Upper lobe of left lung (tissue), 6 donors: ENCODE measurements around the gene ANKRD65. TPM values are rescaled to one million over a fixed set of nuclear protein-coding genes. Genes with fewer than 3 reads are reported as not detected.
A peak's percentile ranks its signal among the peaks of the same experiment; 100 is the strongest.
"Not testable (repeated sequence)": the region's sequence is repeated elsewhere in the genome, so short reads cannot be mapped to it uniquely, and the experiment has no call there.

Source experiments
- ATAC-seq, 2 donors: fragments of 200-7000 bp; cut with Tn5 transposase; one replicate each; pipeline ENCODE4 v1.9.1; 2022; ENCODE audit warnings: mild to moderate bottlenecking in 2 of 2, moderate library complexity in 2 of 2; ENCODE audit not compliant: low FRiP score in 2 of 2
- DNase-seq, 2 donors: peaks; one replicate each; pipeline ENCODE4 v3.0.0-alpha.2; 2019 to 2020
- H3K27ac ChIP-seq, 4 donors: fragments of 200-600 bp; sonication (generic); one replicate each; pipeline ENCODE4 v1.5.1; 2016 to 2019
- H3K27me3 ChIP-seq, 4 donors: fragments of 200-600 bp; sonication (generic); one replicate each; pipeline ENCODE4 v1.5.1; 2017 to 2019
- H3K36me3 ChIP-seq, 4 donors: fragments of 200-600 bp; sonication (generic); one replicate each; pipeline ENCODE4 v1.5.1; 2016 to 2019
- H3K4me1 ChIP-seq, 4 donors: fragments of 200-600 bp; sonication (generic); one replicate each; pipeline ENCODE4 v1.5.1; 2018 to 2019
- H3K4me3 ChIP-seq, 4 donors: fragments of 200-600 bp; sonication (generic); one replicate each; pipeline ENCODE4 v1.5.1; 2017 to 2019; ENCODE audit warnings: mild to moderate bottlenecking in 2 of 4, moderate library complexity in 1 of 4
- H3K9me3 ChIP-seq, 4 donors: fragments of 200-600 bp; sonication (generic); one replicate each; pipeline ENCODE4 v1.5.1; 2018 to 2019
- EP300 ChIP-seq, 4 donors: sonication (generic); formaldehyde crosslinking; IDR thresholded peaks; one replicate each; pipeline ENCODE4 v1.5.1; 2017; ENCODE audit warnings: antibody characterized with exemption in 4 of 4, control low read depth in 2 of 4
- POLR2A ChIP-seq, 4 donors: fragments of 450-650 bp; IDR thresholded peaks; one replicate each; pipeline ENCODE4 v1.5.1; 2016 to 2017; ENCODE audit warnings: antibody characterized with exemption in 4 of 4, mild to moderate bottlenecking in 2 of 4
- POLR2AphosphoS5 ChIP-seq, 2 donors: sonication (generic); formaldehyde crosslinking; IDR thresholded peaks; one replicate each; pipeline ENCODE4 v1.5.1; 2017; ENCODE audit warnings: antibody characterized with exemption in 2 of 2
- WGBS, 2 donors: methylation state at CpG; one replicate each; pipeline ENCODE4 v1.1.5; 2017 to 2018; 5-methylcytosine and 5-hydroxymethylcytosine counted together
- total RNA-seq, 6 donors: library from RNA; depleted of rRNA in 4 of 6; stranded (reverse); fragments of >200 nt in 4 of 6; gene quantifications; one replicate each; pipeline versions ENCODE4 v1.1.0 to v1.2.1, GENCODE V29; 2016 to 2021
- TF ChIP-seq, protein P1 (sequence below), 6 experiments: fragments of 450-650 bp in 4 of 6; fragments of 200-600 bp in 2 of 6; sonication (generic) in 2 of 6; IDR thresholded peaks; one replicate each; pipeline ENCODE4 v1.5.1; 2016 to 2019; ENCODE audit warnings: antibody characterized with exemption in 6 of 6
- donor health status: DM: no; HTN: no; CAD: no; lungs with moderate emphysema.
- donor health status: DM: no; HTN: yes; CAD: no; lungs with severe emphysema.

The ANKRD65 gene
- total RNA-seq, 6 donors from 2014 or later: 21.3 to 54.5 (median 34.7) TPM

GRCh38 chr1:1429671-1430073, 8.6 kb upstream of the ANKRD65 start:
- no peak for ATAC-seq
- H3K4me1 ChIP-seq: peaks cover 50 to 69% (median 54%) of the 10 kb centered on the region in 4 donors
- no peaks in the 10 kb centered on the region for H3K9me3 ChIP-seq
- H3K36me3 ChIP-seq: no peaks in the 10 kb centered on the region
- peaks cover 0 to 3% (median 0%) of the 10 kb centered on the region in 4 donors for H3K27me3 ChIP-seq
- 52 to 65% methylated on average over 6 of the region's 6 CpGs for WGBS, 2 donors
- peak overlapping the region; percentile 87 to 95 (median 92) for H3K27ac ChIP-seq
- no peak overlapping the region for H3K4me3 ChIP-seq
- no peak for DNase-seq
- TF ChIP-seq EP300 (IDR thresholded peaks at IDR 0.05) (no peak), POLR2A (IDR thresholded peaks at IDR 0.05) (no peak), POLR2AphosphoS5 (IDR thresholded peaks at IDR 0.05) (no peak)
- TF ChIP-seq, protein P1, sequence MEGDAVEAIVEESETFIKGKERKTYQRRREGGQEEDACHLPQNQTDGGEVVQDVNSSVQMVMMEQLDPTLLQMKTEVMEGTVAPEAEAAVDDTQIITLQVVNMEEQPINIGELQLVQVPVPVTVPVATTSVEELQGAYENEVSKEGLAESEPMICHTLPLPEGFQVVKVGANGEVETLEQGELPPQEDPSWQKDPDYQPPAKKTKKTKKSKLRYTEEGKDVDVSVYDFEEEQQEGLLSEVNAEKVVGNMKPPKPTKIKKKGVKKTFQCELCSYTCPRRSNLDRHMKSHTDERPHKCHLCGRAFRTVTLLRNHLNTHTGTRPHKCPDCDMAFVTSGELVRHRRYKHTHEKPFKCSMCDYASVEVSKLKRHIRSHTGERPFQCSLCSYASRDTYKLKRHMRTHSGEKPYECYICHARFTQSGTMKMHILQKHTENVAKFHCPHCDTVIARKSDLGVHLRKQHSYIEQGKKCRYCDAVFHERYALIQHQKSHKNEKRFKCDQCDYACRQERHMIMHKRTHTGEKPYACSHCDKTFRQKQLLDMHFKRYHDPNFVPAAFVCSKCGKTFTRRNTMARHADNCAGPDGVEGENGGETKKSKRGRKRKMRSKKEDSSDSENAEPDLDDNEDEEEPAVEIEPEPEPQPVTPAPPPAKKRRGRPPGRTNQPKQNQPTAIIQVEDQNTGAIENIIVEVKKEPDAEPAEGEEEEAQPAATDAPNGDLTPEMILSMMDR (IDR thresholded peaks at IDR 0.05): no peak

- not testable (repeated sequence) for DNase-seq, H3K27me3 ChIP-seq, H3K27ac ChIP-seq, ATAC-seq, H3K9me3 ChIP-seq, H3K4me3 ChIP-seq, H3K36me3 ChIP-seq
- H3K4me1 ChIP-seq: peaks cover 43 to 62% (median 47%) of the 10 kb centered on the region in 4 donors
- 91 to 95% methylated on average over 6 of the region's 6 CpGs for WGBS, 2 donors
Observed at GRCh38 chr1:1428967-1429366, 7.9 kb upstream of the ANKRD65 start.

DNA sequence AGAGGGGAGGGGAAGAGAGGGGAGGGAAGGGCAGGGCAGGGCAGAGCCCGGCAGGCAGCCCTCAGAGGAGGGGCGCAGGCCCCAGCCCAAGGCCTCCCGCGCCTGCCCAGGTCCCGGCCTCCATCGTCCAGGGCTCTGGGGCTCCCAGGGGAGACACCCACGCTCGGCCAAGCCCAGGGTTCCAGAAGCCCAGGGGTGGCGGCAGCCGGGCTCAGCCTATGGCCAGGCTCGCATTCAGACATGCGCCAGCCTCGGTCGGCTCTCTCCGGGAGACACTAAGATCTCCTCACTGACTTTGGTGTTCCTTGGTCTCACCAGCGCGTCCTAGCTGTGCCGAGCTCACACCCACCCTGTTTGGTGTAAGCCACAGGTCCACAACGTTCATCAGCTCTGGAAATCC, 7.1 kb upstream of the ANKRD65 start:
- TF ChIP-seq POLR2A (IDR thresholded peaks at IDR 0.05): no peak
- TF ChIP-seq EP300 (IDR thresholded peaks at IDR 0.05): no peak
- TF ChIP-seq POLR2AphosphoS5 (IDR thresholded peaks at IDR 0.05): no peak
- TF ChIP-seq, protein P1 (IDR thresholded peaks at IDR 0.05): no peak
- ATAC-seq (no peak), DNase-seq (no peak)
- no peaks in the 10 kb centered on the region for H3K36me3 ChIP-seq
- H3K9me3 ChIP-seq: no peaks in the 10 kb centered on the region
- H3K4me3 ChIP-seq: no peak overlapping the region
- WGBS, 2 donors: 78 to 85% methylated on average over 12 to 19 of the region's 19 CpGs
- peaks cover 35 to 54% (median 39%) of the 10 kb centered on the region in 4 donors for H3K4me1 ChIP-seq
- no peak overlapping the region for H3K27ac ChIP-seq
- peaks cover 0 to 3% (median 0%) of the 10 kb centered on the region in 4 donors for H3K27me3 ChIP-seq

- peak overlapping the region in 1 of 4 donors; percentile 71 for H3K27ac ChIP-seq
- no CpG with 5 or more reads among the region's 22 CpGs for WGBS, 2 donors
- H3K36me3 ChIP-seq: no peaks in the 10 kb centered on the region
- peaks cover 31 to 50% (median 35%) of the 10 kb centered on the region in 4 donors for H3K4me1 ChIP-seq
- peak overlapping the region in 3 of 4 donors; percentile 39 to 45 (median 45) for H3K4me3 ChIP-seq
- DNase-seq (no peak), ATAC-seq (no peak)
- H3K9me3 ChIP-seq: no peaks in the 10 kb centered on the region
- peaks cover 0 to 3% (median 0%) of the 10 kb centered on the region in 4 donors for H3K27me3 ChIP-seq
- TF ChIP-seq EP300 (IDR thresholded peaks at IDR 0.05) (no peak), POLR2AphosphoS5 (IDR thresholded peaks at IDR 0.05) (no peak), POLR2A (IDR thresholded peaks at IDR 0.05) (no peak)
- TF ChIP-seq, protein P1 (IDR thresholded peaks at IDR 0.05): no peak
Observed at GRCh38 chr1:1427820-1428148, 6.7 kb upstream of the ANKRD65 start.

DNA sequence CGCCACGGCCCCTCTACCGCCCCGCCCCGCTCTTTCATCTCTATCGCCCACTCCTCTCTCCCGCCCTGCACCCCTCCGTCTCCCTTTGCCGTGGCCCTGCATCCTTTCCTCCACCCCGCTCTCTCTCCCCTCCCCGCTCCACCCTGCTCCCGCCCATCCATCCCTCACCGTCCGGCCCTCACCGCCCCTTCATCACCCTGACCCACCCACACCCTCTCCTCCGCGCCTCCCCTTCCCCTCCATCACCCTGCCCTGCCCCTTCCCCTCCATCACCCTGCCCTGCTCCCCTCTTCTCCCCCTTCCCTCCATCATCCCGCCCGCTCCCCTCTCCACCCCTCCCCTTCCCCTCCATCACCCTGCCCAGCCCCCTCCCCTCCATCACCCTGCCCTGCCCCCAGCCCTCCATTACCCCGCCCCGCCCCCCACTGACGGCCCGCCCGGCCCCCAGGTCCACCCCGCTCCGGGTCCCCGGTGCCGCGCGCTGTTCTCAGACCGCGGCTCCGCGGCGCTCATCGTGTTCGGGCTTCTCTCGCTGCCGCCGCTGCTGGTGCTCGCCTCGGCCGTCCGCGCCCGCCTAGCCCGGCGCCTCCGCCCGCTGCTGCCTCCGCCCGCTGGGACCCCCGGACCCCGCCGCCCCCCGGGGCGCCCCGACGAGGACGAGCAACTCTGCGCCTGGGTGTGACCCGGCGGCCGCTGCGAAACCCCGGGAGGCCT, 6.2 kb upstream of the ANKRD65 start:
- peaks cover 26 to 45% (median 30%) of the 10 kb centered on the region in 4 donors for H3K4me1 ChIP-seq
- peak overlapping the region in 3 of 4 donors; percentile 39 to 45 (median 45) for H3K4me3 ChIP-seq
- no peaks in the 10 kb centered on the region for H3K9me3 ChIP-seq
- peak in 1 of 2 donors; percentile 86 for DNase-seq
- H3K27me3 ChIP-seq: peaks cover 0 to 3% (median 0%) of the 10 kb centered on the region in 4 donors
- peak overlapping the region in 1 of 4 donors; percentile 71 for H3K27ac ChIP-seq
- no peaks in the 10 kb centered on the region for H3K36me3 ChIP-seq
- TF ChIP-seq, protein P1 (IDR thresholded peaks at IDR 0.05): no peak
- TF ChIP-seq EP300 (IDR thresholded peaks at IDR 0.05) (no peak), POLR2AphosphoS5 (IDR thresholded peaks at IDR 0.05) (no peak), POLR2A (IDR thresholded peaks at IDR 0.05) (no peak)
- no peak for ATAC-seq
- 37 to 51% methylated on average over 6 to 19 of the region's 66 CpGs for WGBS, 2 donors
